ENCODE results near the gene DOHH.

- TF ChIP-seq CTCF (IDR thresholded peaks at IDR 0.05) (no peak), POLR2A (IDR thresholded peaks at IDR 0.05) (no peak), POLR2AphosphoS5 (IDR thresholded peaks at IDR 0.05) (no peak)
These were observed 14.5 kb upstream of the DOHH start for GRCh38 chr19:3514930-3515329.

Data from prostate gland (tissue), 2 donors.